GM23338 (cell line): ENCODE results near the gene PRR18. TPM values are rescaled to one million over a fixed set of nuclear protein-coding genes. Genes with fewer than 3 reads are reported as not detected.

Experiments
- ATAC-seq: fragments of 200-7000 bp; cut with Tn5 transposase; 3 replicates; pipeline ENCODE4 v1.9.1; 2020
- DNase-seq: peaks from one replicate; pipeline ENCODE4 v3.0.0-alpha.2; 2015; ENCODE audit warnings: low spot score
- H2AFZ ChIP-seq: fragments of 200-600 bp; sonication (generic); 2 replicates; pipeline ENCODE4 v1.8.0; 2016; ENCODE audit warnings: antibody characterized with exemption, mild to moderate bottlenecking, moderate library complexity
- H3F3A ChIP-seq: fragments of 200-600 bp; sonication (generic); replicated peaks from 2 replicates; pipeline ENCODE4 v1.8.0; 2017; ENCODE audit warnings: antibody characterized with exemption, mixed run types, low read depth
- H3K27ac ChIP-seq: fragments of 200-600 bp; sonication (generic); 2 replicates; pipeline ENCODE4 v1.6.1; 2016; ENCODE audit warnings: low read depth
- H3K27me3 ChIP-seq: fragments of 200-600 bp; sonication (generic); 2 replicates; pipeline ENCODE4 v1.8.0; 2016; ENCODE audit warnings: mild to moderate bottlenecking, mixed run types, moderate library complexity; ENCODE audit not compliant: insufficient read depth
- H3K36me3 ChIP-seq: fragments of 200-600 bp; sonication (generic); 2 replicates; pipeline ENCODE4 v1.8.0; 2016; ENCODE audit warnings: mild to moderate bottlenecking; ENCODE audit not compliant: insufficient read depth
- H3K4me1 ChIP-seq: fragments of 200-600 bp; sonication (generic); 2 replicates; pipeline ENCODE4 v1.8.0; 2016; ENCODE audit warnings: mild to moderate bottlenecking, moderate library complexity; ENCODE audit not compliant: insufficient read depth
- H3K4me2 ChIP-seq: fragments of 200-600 bp; sonication (generic); 2 replicates; pipeline ENCODE4 v1.7.1; 2017; ENCODE audit warnings: mixed run types
- H3K4me3 ChIP-seq: fragments of 200-600 bp; sonication (generic); 2 replicates; pipeline ENCODE4 v1.6.1; 2016; ENCODE audit warnings: mixed run types
- H3K79me2 ChIP-seq: fragments of 200-600 bp; sonication (generic); replicated peaks from 2 replicates; pipeline ENCODE4 v1.8.0; 2017; ENCODE audit warnings: mild to moderate bottlenecking; ENCODE audit not compliant: insufficient read depth
- H3K9me2 ChIP-seq: fragments of 200-600 bp; sonication (generic); 2 replicates; pipeline ENCODE4 v1.8.0; 2017; ENCODE audit not compliant: insufficient read depth
- H4K20me1 ChIP-seq: fragments of 200-600 bp; sonication (generic); replicated peaks from 2 replicates; pipeline ENCODE4 v1.8.0; 2017; ENCODE audit warnings: mild to moderate bottlenecking; ENCODE audit not compliant: insufficient read depth
- H3K27ac Mint-ChIP-seq: 2 replicates; pipeline ENCODE4 v1.8.0; 2020; ENCODE audit warnings: inconsistent platforms, mild to moderate bottlenecking, moderate library complexity, mixed read lengths
- H3K27me3 Mint-ChIP-seq: 3 replicates; pipeline ENCODE4 v1.8.0; 2022; ENCODE audit warnings: low read depth, mild to moderate bottlenecking, moderate library complexity, mixed read lengths, inconsistent platforms; ENCODE audit not compliant: insufficient read depth, poor library complexity
- H3K36me3 Mint-ChIP-seq: 3 replicates; pipeline ENCODE4 v1.8.0; 2021; ENCODE audit warnings: low read depth, mild to moderate bottlenecking, inconsistent platforms, moderate library complexity, mixed read lengths
- H3K4me1 Mint-ChIP-seq: 3 replicates; pipeline ENCODE4 v1.8.0; 2020; ENCODE audit warnings: mild to moderate bottlenecking, inconsistent platforms, mixed read lengths
- H3K4me3 Mint-ChIP-seq: 3 replicates; pipeline ENCODE4 v1.8.0; 2021; ENCODE audit warnings: moderate library complexity, mild to moderate bottlenecking, inconsistent platforms, mixed read lengths
- H3K9me3 Mint-ChIP-seq: 3 replicates; pipeline ENCODE4 v1.8.0; 2020; ENCODE audit warnings: moderate library complexity, mild to moderate bottlenecking, inconsistent platforms, mixed read lengths
- CREB1 ChIP-seq: fragments of 250-450 bp; sonication (Bioruptor Pico); IDR thresholded peaks from 2 replicates; pipeline ENCODE4 v1.5.0; 2020; ENCODE audit warnings: low read depth, mild to moderate bottlenecking, moderate library complexity
- JUNB ChIP-seq: IDR thresholded peaks from one replicate; pipeline ENCODE4 v1.6.1; 2016; ENCODE audit warnings: antibody characterized with exemption; ENCODE audit not compliant: unreplicated experiment
- NANOG ChIP-seq: IDR thresholded peaks from 2 replicates; pipeline ENCODE4 v1.6.1; 2016; ENCODE audit warnings: antibody characterized with exemption, borderline replicate concordance
- POLR2AphosphoS5 ChIP-seq: IDR thresholded peaks from 2 replicates; pipeline ENCODE4 v1.6.1; 2016; ENCODE audit warnings: antibody characterized with exemption, low read depth
- STAT1 ChIP-seq: IDR thresholded peaks from one replicate; pipeline ENCODE4 v1.6.1; 2016; ENCODE audit warnings: antibody characterized with exemption; ENCODE audit not compliant: unreplicated experiment
- ZNF114 ChIP-seq: fragments of 250-450 bp; sonication (Bioruptor Pico); IDR thresholded peaks from 2 replicates; pipeline ENCODE4 v1.5.0; 2020; ENCODE audit warnings: mild to moderate bottlenecking, moderate library complexity
- ZNF331 ChIP-seq: fragments of 250-450 bp; sonication (Bioruptor Pico); IDR thresholded peaks from 2 replicates; pipeline ENCODE4 v1.5.0; 2020; ENCODE audit warnings: low read depth, mild to moderate bottlenecking, moderate library complexity
- polyA plus RNA-seq: library from polyadenylated mRNA; unstranded; fragments of >200 nt; fragmentation: Nextera tagmentation; extraction: Ambion mirVana; gene quantifications from 2 replicates; pipeline ENCODE4 v1.2.1, GENCODE V29; 2016
- total RNA-seq: library from RNA; depleted of rRNA; stranded (reverse); fragments of >200 nt; shearing (Covaris generic); gene quantifications from 2 replicates; pipeline ENCODE4 v1.2.3, GENCODE V29; 2014
- TF ChIP-seq, protein P1 (sequence below): fragments of 250-450 bp; sonication (Bioruptor Pico); IDR thresholded peaks from 2 replicates; pipeline ENCODE4 v1.5.0; 2020; ENCODE audit warnings: mild to moderate bottlenecking, moderate library complexity
- TF ChIP-seq, protein P2 (sequence below), 2 experiments: fragments of 200-600 bp in 1 of 2; sonication (generic) in 1 of 2; conservative IDR thresholded peaks; 2 replicates each; pipeline versions ENCODE4 v1.5.1 to v1.6.1; 2016 to 2017; ENCODE audit warnings: antibody characterized with exemption in 2 of 2, low read depth in 2 of 2, mild to moderate bottlenecking in 2 of 2, moderate library complexity in 1 of 2
- TF ChIP-seq, protein P3 (sequence below): IDR thresholded peaks from 2 replicates; pipeline ENCODE4 v1.6.1; 2016; ENCODE audit warnings: antibody characterized with exemption

PRR18 gene
- total and polyA plus RNA-seq, 2 experiments from 2014 or later, result 0.24 TPM; not detected in 1

DNA sequence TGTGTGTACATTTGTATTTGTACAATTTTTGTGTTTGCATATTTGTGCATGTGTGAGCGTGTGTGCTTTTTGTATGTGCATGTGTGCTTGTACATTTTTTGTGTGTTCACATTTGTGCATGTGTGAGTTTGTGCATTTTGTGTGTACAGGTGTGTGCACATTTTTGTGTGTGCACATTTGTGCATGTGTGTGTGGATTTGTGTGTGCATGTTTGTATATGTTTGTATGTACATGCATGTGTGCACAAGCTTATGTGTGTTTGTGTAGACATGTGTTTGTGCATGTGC is 28.9 kb downstream of the PRR18 start:
- no peak overlapping the region for H3K4me3 Mint-ChIP-seq
- Histone ChIP-seq H3K4me1 (no peaks in the 10 kb centered on the region), H3K79me2 (no peaks in the 10 kb centered on the region), H3K36me3 (no peaks in the 10 kb centered on the region), H2AFZ (no peak overlapping the region), H4K20me1 (no peaks in the 10 kb centered on the region), H3K4me3 (no peak overlapping the region), H3F3A (peaks cover 9% of the 10 kb centered on the region), H3K27ac (no peak overlapping the region), H3K27me3 (no peaks in the 10 kb centered on the region), H3K9me2 (no peaks in the 10 kb centered on the region), H3K4me2 (no peak overlapping the region)
- DNase-seq (no peak), ATAC-seq (no peak)
- no peaks in the 10 kb centered on the region for H3K9me3 Mint-ChIP-seq
- TF ChIP-seq POLR2AphosphoS5 (no peak), STAT1 (no peak), ZNF114 (CRISPR knock-in tag) (no peak), JUNB (no peak), NANOG (no peak), ZNF331 (no peak), CREB1 (CRISPR knock-in tag) (no peak)
- TF ChIP-seq, protein P1, sequence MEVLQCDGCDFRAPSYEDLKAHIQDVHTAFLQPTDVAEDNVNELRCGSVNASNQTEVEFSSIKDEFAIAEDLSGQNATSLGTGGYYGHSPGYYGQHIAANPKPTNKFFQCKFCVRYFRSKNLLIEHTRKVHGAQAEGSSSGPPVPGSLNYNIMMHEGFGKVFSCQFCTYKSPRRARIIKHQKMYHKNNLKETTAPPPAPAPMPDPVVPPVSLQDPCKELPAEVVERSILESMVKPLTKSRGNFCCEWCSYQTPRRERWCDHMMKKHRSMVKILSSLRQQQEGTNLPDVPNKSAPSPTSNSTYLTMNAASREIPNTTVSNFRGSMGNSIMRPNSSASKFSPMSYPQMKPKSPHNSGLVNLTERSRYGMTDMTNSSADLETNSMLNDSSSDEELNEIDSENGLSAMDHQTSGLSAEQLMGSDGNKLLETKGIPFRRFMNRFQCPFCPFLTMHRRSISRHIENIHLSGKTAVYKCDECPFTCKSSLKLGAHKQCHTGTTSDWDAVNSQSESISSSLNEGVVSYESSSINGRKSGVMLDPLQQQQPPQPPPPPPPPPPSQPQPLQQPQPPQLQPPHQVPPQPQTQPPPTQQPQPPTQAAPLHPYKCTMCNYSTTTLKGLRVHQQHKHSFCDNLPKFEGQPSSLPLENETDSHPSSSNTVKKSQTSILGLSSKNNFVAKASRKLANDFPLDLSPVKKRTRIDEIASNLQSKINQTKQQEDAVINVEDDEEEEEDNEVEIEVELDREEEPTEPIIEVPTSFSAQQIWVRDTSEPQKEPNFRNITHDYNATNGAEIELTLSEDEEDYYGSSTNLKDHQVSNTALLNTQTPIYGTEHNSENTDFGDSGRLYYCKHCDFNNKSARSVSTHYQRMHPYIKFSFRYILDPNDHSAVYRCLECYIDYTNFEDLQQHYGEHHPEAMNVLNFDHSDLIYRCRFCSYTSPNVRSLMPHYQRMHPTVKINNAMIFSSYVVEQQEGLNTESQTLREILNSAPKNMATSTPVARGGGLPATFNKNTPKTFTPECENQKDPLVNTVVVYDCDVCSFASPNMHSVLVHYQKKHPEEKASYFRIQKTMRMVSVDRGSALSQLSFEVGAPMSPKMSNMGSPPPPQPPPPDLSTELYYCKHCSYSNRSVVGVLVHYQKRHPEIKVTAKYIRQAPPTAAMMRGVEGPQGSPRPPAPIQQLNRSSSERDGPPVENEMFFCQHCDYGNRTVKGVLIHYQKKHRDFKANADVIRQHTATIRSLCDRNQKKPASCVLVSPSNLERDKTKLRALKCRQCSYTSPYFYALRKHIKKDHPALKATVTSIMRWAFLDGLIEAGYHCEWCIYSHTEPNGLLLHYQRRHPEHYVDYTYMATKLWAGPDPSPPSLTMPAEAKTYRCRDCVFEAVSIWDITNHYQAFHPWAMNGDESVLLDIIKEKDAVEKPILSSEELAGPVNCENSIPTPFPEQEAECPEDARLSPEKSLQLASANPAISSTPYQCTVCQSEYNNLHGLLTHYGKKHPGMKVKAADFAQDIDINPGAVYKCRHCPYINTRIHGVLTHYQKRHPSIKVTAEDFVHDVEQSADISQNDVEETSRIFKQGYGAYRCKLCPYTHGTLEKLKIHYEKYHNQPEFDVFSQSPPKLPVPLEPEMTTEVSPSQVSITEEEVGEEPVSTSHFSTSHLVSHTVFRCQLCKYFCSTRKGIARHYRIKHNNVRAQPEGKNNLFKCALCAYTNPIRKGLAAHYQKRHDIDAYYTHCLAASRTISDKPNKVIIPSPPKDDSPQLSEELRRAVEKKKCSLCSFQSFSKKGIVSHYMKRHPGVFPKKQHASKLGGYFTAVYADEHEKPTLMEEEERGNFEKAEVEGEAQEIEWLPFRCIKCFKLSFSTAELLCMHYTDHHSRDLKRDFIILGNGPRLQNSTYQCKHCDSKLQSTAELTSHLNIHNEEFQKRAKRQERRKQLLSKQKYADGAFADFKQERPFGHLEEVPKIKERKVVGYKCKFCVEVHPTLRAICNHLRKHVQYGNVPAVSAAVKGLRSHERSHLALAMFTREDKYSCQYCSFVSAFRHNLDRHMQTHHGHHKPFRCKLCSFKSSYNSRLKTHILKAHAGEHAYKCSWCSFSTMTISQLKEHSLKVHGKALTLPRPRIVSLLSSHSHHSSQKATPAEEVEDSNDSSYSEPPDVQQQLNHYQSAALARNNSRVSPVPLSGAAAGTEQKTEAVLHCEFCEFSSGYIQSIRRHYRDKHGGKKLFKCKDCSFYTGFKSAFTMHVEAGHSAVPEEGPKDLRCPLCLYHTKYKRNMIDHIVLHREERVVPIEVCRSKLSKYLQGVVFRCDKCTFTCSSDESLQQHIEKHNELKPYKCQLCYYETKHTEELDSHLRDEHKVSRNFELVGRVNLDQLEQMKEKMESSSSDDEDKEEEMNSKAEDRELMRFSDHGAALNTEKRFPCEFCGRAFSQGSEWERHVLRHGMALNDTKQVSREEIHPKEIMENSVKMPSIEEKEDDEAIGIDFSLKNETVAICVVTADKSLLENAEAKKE (CRISPR knock-in tag), result no peak
- TF ChIP-seq, protein P2, sequence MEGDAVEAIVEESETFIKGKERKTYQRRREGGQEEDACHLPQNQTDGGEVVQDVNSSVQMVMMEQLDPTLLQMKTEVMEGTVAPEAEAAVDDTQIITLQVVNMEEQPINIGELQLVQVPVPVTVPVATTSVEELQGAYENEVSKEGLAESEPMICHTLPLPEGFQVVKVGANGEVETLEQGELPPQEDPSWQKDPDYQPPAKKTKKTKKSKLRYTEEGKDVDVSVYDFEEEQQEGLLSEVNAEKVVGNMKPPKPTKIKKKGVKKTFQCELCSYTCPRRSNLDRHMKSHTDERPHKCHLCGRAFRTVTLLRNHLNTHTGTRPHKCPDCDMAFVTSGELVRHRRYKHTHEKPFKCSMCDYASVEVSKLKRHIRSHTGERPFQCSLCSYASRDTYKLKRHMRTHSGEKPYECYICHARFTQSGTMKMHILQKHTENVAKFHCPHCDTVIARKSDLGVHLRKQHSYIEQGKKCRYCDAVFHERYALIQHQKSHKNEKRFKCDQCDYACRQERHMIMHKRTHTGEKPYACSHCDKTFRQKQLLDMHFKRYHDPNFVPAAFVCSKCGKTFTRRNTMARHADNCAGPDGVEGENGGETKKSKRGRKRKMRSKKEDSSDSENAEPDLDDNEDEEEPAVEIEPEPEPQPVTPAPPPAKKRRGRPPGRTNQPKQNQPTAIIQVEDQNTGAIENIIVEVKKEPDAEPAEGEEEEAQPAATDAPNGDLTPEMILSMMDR (conservative IDR thresholded peaks at IDR 0.05; ENCODE audit: low read depth in 2 of 2), result no peak
- TF ChIP-seq, protein P3, sequence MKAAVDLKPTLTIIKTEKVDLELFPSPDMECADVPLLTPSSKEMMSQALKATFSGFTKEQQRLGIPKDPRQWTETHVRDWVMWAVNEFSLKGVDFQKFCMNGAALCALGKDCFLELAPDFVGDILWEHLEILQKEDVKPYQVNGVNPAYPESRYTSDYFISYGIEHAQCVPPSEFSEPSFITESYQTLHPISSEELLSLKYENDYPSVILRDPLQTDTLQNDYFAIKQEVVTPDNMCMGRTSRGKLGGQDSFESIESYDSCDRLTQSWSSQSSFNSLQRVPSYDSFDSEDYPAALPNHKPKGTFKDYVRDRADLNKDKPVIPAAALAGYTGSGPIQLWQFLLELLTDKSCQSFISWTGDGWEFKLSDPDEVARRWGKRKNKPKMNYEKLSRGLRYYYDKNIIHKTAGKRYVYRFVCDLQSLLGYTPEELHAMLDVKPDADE, result no peak
- no peaks in the 10 kb centered on the region for H3K4me1 Mint-ChIP-seq
- H3K36me3 Mint-ChIP-seq, result no peaks in the 10 kb centered on the region
- no peak overlapping the region for H3K27ac Mint-ChIP-seq
- peaks cover 23% of the 10 kb centered on the region for H3K27me3 Mint-ChIP-seq
